OCI-LY7 (cell line): ENCODE data around the gene PHF10.

Source experiments
- EZH2phosphoT487 ChIP-seq: fragments of 200-600 bp; sonication (generic); IDR thresholded peaks from 2 replicates; pipeline ENCODE4 v1.6.1; 2018; ENCODE audit warnings: low read depth, borderline replicate concordance, mild to moderate bottlenecking, mixed run types, antibody characterized with exemption, low read length, moderate library complexity, mixed read lengths
- TF ChIP-seq, protein P1 (sequence below): fragments of 200-600 bp; sonication (generic); conservative IDR thresholded peaks from 2 replicates; pipeline ENCODE4 v1.5.1; 2014; ENCODE audit warnings: mild to moderate bottlenecking, antibody characterized with exemption, low read length, moderate library complexity, mixed read lengths

GRCh38 chr6:169666441-169666840 lies 57.9 kb downstream of the PHF10 start:
- TF ChIP-seq, protein P1, sequence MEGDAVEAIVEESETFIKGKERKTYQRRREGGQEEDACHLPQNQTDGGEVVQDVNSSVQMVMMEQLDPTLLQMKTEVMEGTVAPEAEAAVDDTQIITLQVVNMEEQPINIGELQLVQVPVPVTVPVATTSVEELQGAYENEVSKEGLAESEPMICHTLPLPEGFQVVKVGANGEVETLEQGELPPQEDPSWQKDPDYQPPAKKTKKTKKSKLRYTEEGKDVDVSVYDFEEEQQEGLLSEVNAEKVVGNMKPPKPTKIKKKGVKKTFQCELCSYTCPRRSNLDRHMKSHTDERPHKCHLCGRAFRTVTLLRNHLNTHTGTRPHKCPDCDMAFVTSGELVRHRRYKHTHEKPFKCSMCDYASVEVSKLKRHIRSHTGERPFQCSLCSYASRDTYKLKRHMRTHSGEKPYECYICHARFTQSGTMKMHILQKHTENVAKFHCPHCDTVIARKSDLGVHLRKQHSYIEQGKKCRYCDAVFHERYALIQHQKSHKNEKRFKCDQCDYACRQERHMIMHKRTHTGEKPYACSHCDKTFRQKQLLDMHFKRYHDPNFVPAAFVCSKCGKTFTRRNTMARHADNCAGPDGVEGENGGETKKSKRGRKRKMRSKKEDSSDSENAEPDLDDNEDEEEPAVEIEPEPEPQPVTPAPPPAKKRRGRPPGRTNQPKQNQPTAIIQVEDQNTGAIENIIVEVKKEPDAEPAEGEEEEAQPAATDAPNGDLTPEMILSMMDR, result no peak
- TF ChIP-seq EZH2phosphoT487, result no peak
